SK-N-SH (cell line): ENCODE data around the gene ARHGEF28.

ENCODE experiments used
- FOXM1 ChIP-seq: IDR thresholded peaks from 2 replicates; pipeline ENCODE4 v1.4.0; 2012; ENCODE audit warnings: low read depth, mild to moderate bottlenecking
- POLR2AphosphoS5 ChIP-seq: IDR thresholded peaks from 2 replicates; pipeline ENCODE4 v1.6.1; 2012; ENCODE audit warnings: low read depth, low read length
- RCOR1 ChIP-seq: fragments of 150-350 bp; IDR thresholded peaks from 2 replicates; pipeline ENCODE4 v1.6.1; 2017; ENCODE audit warnings: antibody characterized with exemption, low read length
- SMC3 ChIP-seq: IDR thresholded peaks from 2 replicates; pipeline ENCODE4 v1.6.1; 2012; ENCODE audit warnings: low read depth, low read length, improper control_type of control experiment
- TF ChIP-seq, protein P1 (sequence below): fragments of 200-600 bp; sonication (generic); IDR thresholded peaks from 2 replicates; pipeline ENCODE4 v1.6.1; 2017; ENCODE audit warnings: antibody characterized with exemption, mild to moderate bottlenecking, moderate library complexity
- TF ChIP-seq, protein P2 (sequence below): IDR thresholded peaks from 2 replicates; pipeline ENCODE4 v1.4.0; 2012; ENCODE audit warnings: low read depth, borderline replicate concordance

DNA sequence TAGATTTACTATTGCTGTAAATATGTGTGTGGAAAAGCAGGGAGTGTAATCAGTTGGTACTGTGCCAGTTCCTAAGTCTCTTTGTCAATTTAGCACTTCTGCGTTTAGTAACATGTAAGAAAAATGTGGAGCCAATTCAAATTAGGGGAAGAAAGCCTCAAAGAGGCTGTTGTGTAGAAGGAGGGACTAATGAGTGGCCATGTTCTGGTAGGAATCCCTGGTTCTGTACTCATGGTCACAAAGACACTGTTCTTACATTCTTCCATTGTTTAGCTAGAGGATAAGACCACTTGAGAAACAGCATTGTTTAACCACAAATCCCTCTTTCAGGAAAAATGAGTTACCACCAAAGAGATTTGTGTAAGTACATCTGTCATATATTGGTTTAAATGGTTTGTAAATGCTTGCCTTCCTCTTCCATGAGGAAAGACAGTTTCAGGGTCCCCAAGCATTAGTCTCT is 14.9 kb downstream of the ARHGEF28 start:
- TF ChIP-seq, protein P1, sequence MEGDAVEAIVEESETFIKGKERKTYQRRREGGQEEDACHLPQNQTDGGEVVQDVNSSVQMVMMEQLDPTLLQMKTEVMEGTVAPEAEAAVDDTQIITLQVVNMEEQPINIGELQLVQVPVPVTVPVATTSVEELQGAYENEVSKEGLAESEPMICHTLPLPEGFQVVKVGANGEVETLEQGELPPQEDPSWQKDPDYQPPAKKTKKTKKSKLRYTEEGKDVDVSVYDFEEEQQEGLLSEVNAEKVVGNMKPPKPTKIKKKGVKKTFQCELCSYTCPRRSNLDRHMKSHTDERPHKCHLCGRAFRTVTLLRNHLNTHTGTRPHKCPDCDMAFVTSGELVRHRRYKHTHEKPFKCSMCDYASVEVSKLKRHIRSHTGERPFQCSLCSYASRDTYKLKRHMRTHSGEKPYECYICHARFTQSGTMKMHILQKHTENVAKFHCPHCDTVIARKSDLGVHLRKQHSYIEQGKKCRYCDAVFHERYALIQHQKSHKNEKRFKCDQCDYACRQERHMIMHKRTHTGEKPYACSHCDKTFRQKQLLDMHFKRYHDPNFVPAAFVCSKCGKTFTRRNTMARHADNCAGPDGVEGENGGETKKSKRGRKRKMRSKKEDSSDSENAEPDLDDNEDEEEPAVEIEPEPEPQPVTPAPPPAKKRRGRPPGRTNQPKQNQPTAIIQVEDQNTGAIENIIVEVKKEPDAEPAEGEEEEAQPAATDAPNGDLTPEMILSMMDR = no peak
- no peak for TF ChIP-seq RCOR1
- TF ChIP-seq FOXM1 = no peak
- TF ChIP-seq SMC3 = no peak
- TF ChIP-seq, protein P2, sequence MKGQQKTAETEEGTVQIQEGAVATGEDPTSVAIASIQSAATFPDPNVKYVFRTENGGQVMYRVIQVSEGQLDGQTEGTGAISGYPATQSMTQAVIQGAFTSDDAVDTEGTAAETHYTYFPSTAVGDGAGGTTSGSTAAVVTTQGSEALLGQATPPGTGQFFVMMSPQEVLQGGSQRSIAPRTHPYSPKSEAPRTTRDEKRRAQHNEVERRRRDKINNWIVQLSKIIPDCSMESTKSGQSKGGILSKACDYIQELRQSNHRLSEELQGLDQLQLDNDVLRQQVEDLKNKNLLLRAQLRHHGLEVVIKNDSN = no peak
- TF ChIP-seq POLR2AphosphoS5 = no peak
